CD4-positive, alpha-beta memory T cell (primary cell): ENCODE results near the gene ZNF709. TPM values are rescaled to one million over a fixed set of nuclear protein-coding genes. Genes with fewer than 3 reads are reported as not detected.

Experiments used
- CTCF ChIA-PET: fragments of 350-600 bp; sonication (Branson Sonifier 250); formaldehyde crosslinking; loops from one replicate; lab custom pipeline; 2021; ENCODE audit warnings: inconsistent platforms; ENCODE audit not compliant: partially characterized antibody; lab: Charles Lee
- POLR2A ChIA-PET: fragments of 350-600 bp; sonication (Branson Sonifier 250); formaldehyde crosslinking; loops from one replicate; lab custom pipeline; 2021; ENCODE audit not compliant: partially characterized antibody; lab: Charles Lee
- DNase-seq, 5 donors: peaks; one replicate each; pipeline versions ENCODE4 v3.0.0 to v3.0.0-alpha.2; 2020 to 2022; ENCODE audit warnings: mixed read lengths in 1 of 5
- H3K27ac ChIP-seq: one replicate; pipeline ENCODE4 v1.7.0; 2013; ENCODE audit warnings: low read depth, low read length
- H3K27me3 ChIP-seq: 2 replicates; pipeline ENCODE4 v1.7.0; 2013; ENCODE audit warnings: mild to moderate bottlenecking, low read length, moderate library complexity; ENCODE audit not compliant: insufficient read depth
- H3K36me3 ChIP-seq: 2 replicates; pipeline ENCODE4 v1.7.0; 2013; ENCODE audit warnings: mild to moderate bottlenecking, low read length, moderate library complexity; ENCODE audit not compliant: insufficient read depth
- H3K4me1 ChIP-seq: 2 replicates; pipeline ENCODE4 v1.7.0; 2013; ENCODE audit warnings: mild to moderate bottlenecking, low read length, moderate library complexity; ENCODE audit not compliant: insufficient read depth
- H3K4me3 ChIP-seq, 2 donors: one replicate each; pipeline ENCODE4 v1.7.0; 2013; ENCODE audit warnings: low read length in 2 of 2, mild to moderate bottlenecking in 1 of 2
- H3K9me3 ChIP-seq, 2 donors: one replicate each; pipeline ENCODE4 v1.7.0; 2013; ENCODE audit warnings: low read length in 2 of 2, control low read depth in 1 of 2; ENCODE audit not compliant: control insufficient read depth in 1 of 2
- H3K27ac Mint-ChIP-seq, 7 donors: one replicate each; pipeline ENCODE4 v1.8.0; 2020 to 2021; ENCODE audit warnings: mixed read lengths in 7 of 7, mild to moderate bottlenecking in 6 of 7, inconsistent platforms in 3 of 7, moderate library complexity in 3 of 7
- H3K27me3 Mint-ChIP-seq, 2 donors: one replicate each; pipeline ENCODE4 v1.8.0; 2020 to 2021; ENCODE audit warnings: mixed read lengths in 2 of 2
- H3K36me3 Mint-ChIP-seq, 2 donors: one replicate each; pipeline ENCODE4 v1.8.0; 2020 to 2021; ENCODE audit warnings: mixed read lengths in 2 of 2, inconsistent platforms in 1 of 2, mild to moderate bottlenecking in 1 of 2
- H3K4me1 Mint-ChIP-seq, 4 donors: one replicate each; pipeline ENCODE4 v1.8.0; 2020 to 2021; ENCODE audit warnings: mixed read lengths in 4 of 4, mild to moderate bottlenecking in 1 of 4
- H3K4me3 Mint-ChIP-seq, 8 donors: one replicate each; pipeline ENCODE4 v1.8.0; 2020 to 2021; ENCODE audit warnings: mixed read lengths in 8 of 8, mild to moderate bottlenecking in 7 of 8, moderate library complexity in 6 of 8, inconsistent platforms in 3 of 8
- H3K9me3 Mint-ChIP-seq, 8 donors: one replicate each; pipeline ENCODE4 v1.8.0; 2020 to 2021; ENCODE audit warnings: mixed read lengths in 8 of 8, mild to moderate bottlenecking in 5 of 8, inconsistent platforms in 3 of 8, moderate library complexity in 1 of 8
- intact Hi-C: fragments of 100-400 bp; cut with micrococcal nuclease; formaldehyde crosslinking; loops from one replicate; pipeline ENCODE4 v1.15.1; 2023
- polyA plus RNA-seq, 2 donors: library from polyadenylated mRNA; unstranded; fragments of 300-500 nt; fragmentation: Illumina TruSeq; gene quantifications; one replicate each; pipeline ENCODE4 v1.2.3, GENCODE V29; 2021
- total RNA-seq, 2 experiments: library from RNA; stranded (reverse); gene quantifications; one replicate each; pipeline ENCODE4 v1.2.3, GENCODE V29; 2021

ZNF709 gene
- 1 to 10 TPM; 7.1 to 9.6 TPM for total RNA-seq
- polyA plus RNA-seq = 1 to 10 TPM; 1.1 to 2.3 TPM

- H3K9me3 Mint-ChIP-seq = no peaks in the 10 kb centered on the region
- peak within 1 kb of the TSS; percentile 94 to 98 (median 96) for H3K4me3 Mint-ChIP-seq
- peaks cover 26% of the 10 kb centered on the region for H3K4me1 ChIP-seq
- peaks cover 0 to 6% of the 10 kb centered on the region in 2 donors for H3K36me3 Mint-ChIP-seq
- no peaks in the 10 kb centered on the region for H3K27me3 ChIP-seq
- DNase-seq = peak; percentile 82 to 88 (median 85)
- no peaks in the 10 kb centered on the region for H3K9me3 ChIP-seq
- no peaks in the 10 kb centered on the region for H3K36me3 ChIP-seq
- H3K4me3 ChIP-seq = peak within 1 kb of the TSS; percentile 91 to 99
- H3K27me3 Mint-ChIP-seq = no peaks in the 10 kb centered on the region
- peaks cover 23 to 36% (median 28%) of the 10 kb centered on the region in 4 donors for H3K4me1 Mint-ChIP-seq
- ChIA-PET CTCF (interaction anchor here (1.0 kb wide), 1 partner anchor 11 kb away, joined by 5 read pairs; no protein-coding TSS in a partner anchor), POLR2A (interaction anchor here (1.0 to 4.2 kb wide), 4 partner anchors 11 to 151 kb away, joined by 3 to 31 read pairs (median 6); partner anchors contain the start of genes ZNF443 and ZNF563)
- H3K27ac ChIP-seq = peak within 1 kb of the TSS; percentile 77
- peak within 1 kb of the TSS; percentile 83 to 97 (median 95) for H3K27ac Mint-ChIP-seq
- intact Hi-C loops = loop anchor here (1.0 to 2.0 kb wide), 3 partner anchors 11 to 67 kb away; partner anchors contain the start of genes ZNF443 and ZNF564
These were observed at the start of gene ZNF709 for GRCh38 chr19:12484371-12485051. Gene ZNF709 (minus strand): TSS chr19:12484816. CDS start chr19:12484657, 159 bp downstream.

- peak in 3 of 5 donors; percentile 1 to 16 (median 15) for DNase-seq
- Mint-ChIP-seq H3K9me3 (peaks cover 0 to 96% (median 89%) of the 10 kb centered on the region in 8 donors), H3K27ac (peak overlapping the region in 1 of 7 donors; percentile 55), H3K4me3 (peak overlapping the region in 1 of 8 donors; percentile 50), H3K36me3 (peaks cover 74 to 82% of the 10 kb centered on the region in 2 donors), H3K27me3 (no peaks in the 10 kb centered on the region), H3K4me1 (peaks cover 0 to 8% (median 3%) of the 10 kb centered on the region in 4 donors)
- intact Hi-C loops = no loop called here
- Histone ChIP-seq H3K4me1 (no peaks in the 10 kb centered on the region), H3K36me3 (peaks cover 35% of the 10 kb centered on the region), H3K27ac (no peak overlapping the region), H3K9me3 (peaks cover 30 to 78% of the 10 kb centered on the region in 2 donors), H3K27me3 (no peaks in the 10 kb centered on the region), H3K4me3 (peak overlapping the region; percentile 1 to 2)
- ChIA-PET POLR2A (no interaction called here), CTCF (no interaction called here)
These were observed 42.6 kb upstream of the ZNF709 start for GRCh38 chr19:12527034-12527836.

GRCh38 chr19:12526542-12526941 lies 41.9 kb upstream of the ZNF709 start:
- no peaks in the 10 kb centered on the region for H3K27me3 ChIP-seq
- H3K36me3 ChIP-seq = peaks cover 35% of the 10 kb centered on the region
- DNase-seq = no peak
- peak overlapping the region; percentile 1 to 2 for H3K4me3 ChIP-seq
- H3K27me3 Mint-ChIP-seq = no peaks in the 10 kb centered on the region
- ChIA-PET CTCF (no interaction called here), POLR2A (no interaction called here)
- H3K4me1 ChIP-seq = no peaks in the 10 kb centered on the region
- intact Hi-C loops = no loop called here
- H3K4me1 Mint-ChIP-seq = peaks cover 0 to 8% (median 3%) of the 10 kb centered on the region in 4 donors
- H3K9me3 Mint-ChIP-seq = peaks cover 0 to 98% (median 91%) of the 10 kb centered on the region in 8 donors
- H3K27ac Mint-ChIP-seq = no peak overlapping the region
- H3K4me3 Mint-ChIP-seq = peak overlapping the region in 2 of 8 donors; percentile 10 to 50
- H3K9me3 ChIP-seq = peaks cover 30 to 80% of the 10 kb centered on the region in 2 donors
- peaks cover 75 to 83% of the 10 kb centered on the region in 2 donors for H3K36me3 Mint-ChIP-seq
- no peak overlapping the region for H3K27ac ChIP-seq

GRCh38 chr19:12521996-12522395 lies 37.4 kb upstream of the ZNF709 start:
- peaks cover 19% of the 10 kb centered on the region for H3K36me3 ChIP-seq
- H3K9me3 Mint-ChIP-seq = peaks cover 3 to 96% (median 82%) of the 10 kb centered on the region in 8 donors
- peak overlapping the region in 1 of 8 donors; percentile 20 for H3K4me3 Mint-ChIP-seq
- no peaks in the 10 kb centered on the region for H3K4me1 ChIP-seq
- H3K27me3 Mint-ChIP-seq = no peaks in the 10 kb centered on the region
- H3K4me3 ChIP-seq = no peak overlapping the region
- H3K36me3 Mint-ChIP-seq = peaks cover 54 to 64% of the 10 kb centered on the region in 2 donors
- H3K9me3 ChIP-seq = peaks cover 19 to 59% of the 10 kb centered on the region in 2 donors
- no peak overlapping the region for H3K27ac Mint-ChIP-seq
- no peak overlapping the region for H3K27ac ChIP-seq
- intact Hi-C loops = no loop called here
- H3K27me3 ChIP-seq = no peaks in the 10 kb centered on the region
- ChIA-PET CTCF (no interaction called here), POLR2A (no interaction called here)
- H3K4me1 Mint-ChIP-seq = peaks cover 0 to 2% (median 0%) of the 10 kb centered on the region in 4 donors
- DNase-seq = no peak

GRCh38 chr19:12513531-12514061 lies 29.0 kb upstream of the ZNF709 start:
- Histone ChIP-seq H3K27ac (no peak overlapping the region), H3K36me3 (no peaks in the 10 kb centered on the region), H3K9me3 (peaks cover 0 to 15% of the 10 kb centered on the region in 2 donors), H3K4me1 (no peaks in the 10 kb centered on the region), H3K27me3 (no peaks in the 10 kb centered on the region), H3K4me3 (no peak overlapping the region)
- peaks cover 2 to 47% (median 38%) of the 10 kb centered on the region in 8 donors for H3K9me3 Mint-ChIP-seq
- H3K27ac Mint-ChIP-seq = no peak overlapping the region
- no peak overlapping the region for H3K4me3 Mint-ChIP-seq
- intact Hi-C loops = no loop called here
- POLR2A ChIA-PET = no interaction called here
- peaks cover 10 to 13% of the 10 kb centered on the region in 2 donors for H3K36me3 Mint-ChIP-seq
- CTCF ChIA-PET = no interaction called here
- peaks cover 0 to 6% of the 10 kb centered on the region in 2 donors for H3K27me3 Mint-ChIP-seq
- peaks cover 0 to 7% (median 0%) of the 10 kb centered on the region in 4 donors for H3K4me1 Mint-ChIP-seq
- no peak for DNase-seq

GRCh38 chr19:12497032-12497431 lies 12.4 kb upstream of the ZNF709 start:
- POLR2A ChIA-PET = interaction anchor here (0.6 to 3.0 kb wide), 4 partner anchors 13 to 164 kb away, joined by 3 to 31 read pairs (median 10); partner anchors contain the start of genes ZNF563 and ZNF709

More at GRCh38 chr19:12497032-12497431, 12.4 kb upstream of the ZNF709 start:
- Histone ChIP-seq H3K27me3 (no peaks in the 10 kb centered on the region), H3K27ac (no peak overlapping the region), H3K9me3 (no peaks in the 10 kb centered on the region), H3K4me3 (no peak overlapping the region), H3K36me3 (no peaks in the 10 kb centered on the region), H3K4me1 (peaks cover 5% of the 10 kb centered on the region)
- CTCF ChIA-PET = interaction anchor here (1.4 kb wide), 1 partner anchor 700 kb away, joined by 3 read pairs; no protein-coding TSS in a partner anchor
- H3K36me3 Mint-ChIP-seq = no peaks in the 10 kb centered on the region
- peak overlapping the region in 1 of 7 donors; percentile 32 for H3K27ac Mint-ChIP-seq
- H3K27me3 Mint-ChIP-seq = no peaks in the 10 kb centered on the region
- DNase-seq = no peak
- H3K4me3 Mint-ChIP-seq = peak overlapping the region in 2 of 8 donors; percentile 12 to 21
- peaks cover 7 to 16% (median 11%) of the 10 kb centered on the region in 4 donors for H3K4me1 Mint-ChIP-seq
- no peaks in the 10 kb centered on the region for H3K9me3 Mint-ChIP-seq
- intact Hi-C loops = loop anchor here (5.0 kb wide), 1 partner anchor 115 kb away; the partner anchor contains the start of genes ZNF490 and ZNF791
